HG02623 (cell line): ENCODE data around the gene SHISA3.
"Not testable (repeated sequence)": the region's sequence is repeated elsewhere in the genome, so short reads cannot be mapped to it uniquely, and the experiment has no call there.

ENCODE experiments used
- ATAC-seq: cut with Tn5 transposase; IDR thresholded peaks from one replicate; pipeline ENCODE4 v1.9.1; 2021; ENCODE audit warnings: moderate library complexity; ENCODE audit not compliant: unreplicated experiment

Gene SHISA3

GRCh38 chr4:42396752-42397634 is at the start of gene SHISA3:
SHISA3 (plus strand) TSS chr4:42397488; CDS start chr4:42398057, 569 bp downstream.
- ATAC-seq, result peak; percentile 31

DNA sequence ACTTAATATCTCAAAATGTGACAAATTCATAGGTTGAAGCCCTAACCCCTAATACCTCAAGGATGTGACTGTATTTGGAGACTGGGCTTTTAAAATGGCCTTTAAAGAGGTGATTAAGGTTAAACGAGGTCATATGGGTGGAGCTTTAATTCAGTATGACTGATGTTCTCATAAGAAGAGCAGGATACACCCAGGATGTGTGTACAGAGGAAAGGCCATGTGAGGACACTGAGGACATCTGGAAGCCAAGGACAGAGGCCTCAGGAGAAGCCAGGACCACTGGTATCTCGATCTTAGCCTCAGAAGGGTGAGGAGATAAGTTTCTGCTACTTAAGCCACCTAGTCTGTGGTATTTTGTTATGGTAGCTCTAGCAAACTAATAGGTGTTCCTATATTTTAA is 49.0 kb upstream of the SHISA3 start:
- no peak for ATAC-seq

GRCh38 chr4:42348692-42349091 is 48.6 kb upstream of the SHISA3 start:
- no peak for ATAC-seq

GRCh38 chr4:42350611-42351182 is 46.6 kb upstream of the SHISA3 start:
- ATAC-seq, result peak; percentile 49

GRCh38 chr4:42352049-42352448 is 45.2 kb upstream of the SHISA3 start:
- ATAC-seq, result no peak

- no peak for ATAC-seq
Observed at GRCh38 chr4:42357325-42357724, 40.0 kb upstream of the SHISA3 start.

- no peak for ATAC-seq
Observed at GRCh38 chr4:42359711-42360110, 37.6 kb upstream of the SHISA3 start.

GRCh38 chr4:42360256-42360669 is 37.0 kb upstream of the SHISA3 start:
- ATAC-seq, result no peak

DNA sequence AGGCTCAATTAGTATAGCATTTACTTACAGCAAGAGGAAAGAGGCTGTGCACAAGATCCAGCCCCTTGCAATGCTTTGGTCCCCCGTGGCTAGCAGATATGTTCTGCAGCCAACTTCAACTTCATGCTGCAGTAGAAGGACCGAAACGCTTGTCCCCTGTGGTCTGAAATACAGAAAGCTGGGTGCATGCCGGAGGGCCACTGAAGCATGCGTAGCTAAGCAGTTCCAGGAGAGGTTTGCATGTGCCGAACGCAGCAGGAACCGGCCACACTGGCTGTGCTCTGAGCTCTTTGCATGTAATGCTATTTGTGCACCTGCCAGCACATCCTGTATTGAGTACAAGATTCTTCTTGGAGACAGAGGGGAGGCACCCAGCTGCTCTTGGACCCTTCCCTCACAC is 35.8 kb upstream of the SHISA3 start:
- no peak for ATAC-seq

GRCh38 chr4:42362591-42362990 is 34.7 kb upstream of the SHISA3 start:
- ATAC-seq, result no peak

- no peak for ATAC-seq
Observed at GRCh38 chr4:42363614-42364013, 33.7 kb upstream of the SHISA3 start.

- no peak for ATAC-seq
Observed at GRCh38 chr4:42364266-42365053, 32.8 kb upstream of the SHISA3 start.

DNA sequence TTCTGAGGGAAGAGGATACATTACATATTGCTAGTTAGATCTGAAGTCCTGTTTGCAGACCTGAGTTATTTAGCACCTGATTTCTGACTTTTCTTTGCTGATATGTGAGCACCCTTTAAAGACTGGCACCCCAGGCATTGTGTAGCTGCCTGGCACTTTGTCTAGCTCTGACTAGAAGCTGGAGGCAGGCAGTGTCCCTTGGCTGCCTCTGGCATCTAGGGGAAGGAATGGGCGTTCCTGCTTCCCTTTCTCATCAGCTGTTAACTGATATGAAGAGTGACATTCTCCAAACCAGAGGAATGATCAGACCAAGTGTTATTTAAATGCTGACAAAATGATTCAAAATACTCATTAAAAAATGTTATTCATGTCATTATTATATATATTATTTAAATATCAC is 30.3 kb upstream of the SHISA3 start:
- ATAC-seq, result no peak

DNA sequence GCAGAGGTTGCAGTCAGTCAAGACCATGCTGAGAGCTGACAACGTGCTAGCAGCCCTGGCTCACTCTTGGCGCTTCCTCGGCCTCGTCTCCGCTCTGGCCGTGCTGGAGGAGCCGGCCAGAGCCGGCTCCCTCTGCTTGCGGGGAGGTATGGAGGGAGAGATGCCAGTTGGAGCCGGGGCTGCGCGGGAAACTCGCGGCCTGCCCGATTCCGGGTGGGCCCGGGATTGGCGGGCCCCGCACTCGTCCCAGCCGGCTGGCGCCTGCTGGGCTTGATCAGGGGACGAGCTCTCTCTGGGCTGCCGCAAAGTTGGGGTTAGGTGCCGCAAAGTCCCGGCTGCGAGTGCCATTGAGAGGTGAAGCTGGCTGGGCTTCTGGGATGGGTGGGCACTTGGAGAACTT is 27.8 kb upstream of the SHISA3 start:
- ATAC-seq, result no peak

- ATAC-seq, result no peak
Observed at GRCh38 chr4:42371305-42372252, 25.7 kb upstream of the SHISA3 start.

GRCh38 chr4:42372303-42372702 is 25.0 kb upstream of the SHISA3 start:
- ATAC-seq, result not testable (repeated sequence)

GRCh38 chr4:42377497-42377896 is 19.8 kb upstream of the SHISA3 start:
- ATAC-seq, result no peak

- ATAC-seq, result no peak
Observed at GRCh38 chr4:42381666-42382065, 15.6 kb upstream of the SHISA3 start.

GRCh38 chr4:42385516-42385915 is 11.8 kb upstream of the SHISA3 start:
- no peak for ATAC-seq

DNA sequence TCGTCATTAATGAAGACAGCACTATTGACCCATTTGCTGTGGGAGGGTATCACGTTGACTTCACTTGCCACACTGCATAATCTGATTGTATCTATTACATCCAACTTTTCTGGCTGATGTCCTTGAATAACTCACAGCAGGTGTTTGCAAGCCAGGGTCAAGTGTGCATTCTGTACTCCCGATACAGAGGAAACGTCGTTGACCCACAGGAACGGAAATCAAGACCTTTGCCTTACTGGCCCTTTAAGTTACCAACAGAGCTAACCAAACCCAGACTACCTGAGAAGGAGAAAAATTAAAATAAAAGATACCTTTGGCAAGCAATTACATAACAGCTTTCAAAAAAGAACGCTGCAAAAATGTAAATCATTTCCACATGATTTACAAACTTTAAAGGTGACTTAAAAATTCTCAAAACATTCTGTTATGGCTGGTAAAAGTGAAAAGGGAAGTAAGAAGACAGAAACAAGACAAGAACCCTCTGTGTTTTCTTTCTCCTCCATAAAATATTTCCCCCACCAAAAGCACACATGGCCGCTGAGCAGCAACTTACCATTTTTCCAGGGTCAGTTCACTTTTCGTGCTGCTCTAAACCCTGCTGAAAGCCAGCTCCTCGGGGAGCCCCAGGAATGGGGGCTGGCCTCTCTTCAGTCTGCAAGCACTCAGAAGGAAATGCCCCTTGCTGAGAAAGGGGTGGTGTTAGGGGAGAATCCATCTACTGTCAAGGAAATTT is 6.5 kb upstream of the SHISA3 start:
- no peak for ATAC-seq
